Adipocyte (in vitro differentiated cells): ENCODE measurements around the gene MRPL38.

Experiments
- DNase-seq: peaks from one replicate; pipeline ENCODE4 v3.0.0-alpha.2; 2015; ENCODE audit warnings: low read depth
- H3K27me3 ChIP-seq: replicated peaks from 2 replicates; pipeline ENCODE4 v1.7.0; 2013; ENCODE audit warnings: mild to moderate bottlenecking, low read length, moderate library complexity; ENCODE audit not compliant: control insufficient read depth, insufficient read depth
- H3K36me3 ChIP-seq: 2 replicates; pipeline ENCODE4 v1.7.0; 2013; ENCODE audit warnings: low read length, mild to moderate bottlenecking, moderate library complexity; ENCODE audit not compliant: control insufficient read depth, insufficient read depth, severe bottlenecking
- H3K4me1 ChIP-seq: 2 replicates; pipeline ENCODE4 v1.7.0; 2013; ENCODE audit warnings: mild to moderate bottlenecking, low read length, moderate library complexity; ENCODE audit not compliant: control insufficient read depth, insufficient read depth
- H3K4me3 ChIP-seq: 2 replicates; pipeline ENCODE4 v1.7.0; 2013; ENCODE audit warnings: mild to moderate bottlenecking, low read length, moderate library complexity
- H3K9ac ChIP-seq: 2 replicates; pipeline ENCODE4 v1.7.0; 2013; ENCODE audit warnings: mild to moderate bottlenecking, low read length, moderate library complexity
- H3K9me3 ChIP-seq: 2 replicates; pipeline ENCODE4 v1.7.0; 2013; ENCODE audit warnings: mild to moderate bottlenecking, low read length, moderate library complexity; ENCODE audit not compliant: control insufficient read depth

The MRPL38 gene

GRCh38 chr17:75931062-75931461 lies 26.4 kb upstream of the MRPL38 start:
- DNase-seq: no peak
- H3K9me3 ChIP-seq: no peaks in the 10 kb centered on the region
- H3K36me3 ChIP-seq: peaks cover 5% of the 10 kb centered on the region
- H3K4me1 ChIP-seq: no peaks in the 10 kb centered on the region
- H3K4me3 ChIP-seq: no peak overlapping the region
- H3K27me3 ChIP-seq: no peaks in the 10 kb centered on the region
- no peak overlapping the region for H3K9ac ChIP-seq

- H3K9ac ChIP-seq: no peak overlapping the region
- no peaks in the 10 kb centered on the region for H3K27me3 ChIP-seq
- DNase-seq: no peak
- H3K9me3 ChIP-seq: no peaks in the 10 kb centered on the region
- peaks cover 12% of the 10 kb centered on the region for H3K36me3 ChIP-seq
- no peak overlapping the region for H3K4me3 ChIP-seq
- H3K4me1 ChIP-seq: no peaks in the 10 kb centered on the region
Observed at GRCh38 chr17:75927286-75927922, 22.7 kb upstream of the MRPL38 start.

- DNase-seq: no peak
- no peaks in the 10 kb centered on the region for H3K9me3 ChIP-seq
- no peak overlapping the region for H3K9ac ChIP-seq
- H3K27me3 ChIP-seq: no peaks in the 10 kb centered on the region
- no peaks in the 10 kb centered on the region for H3K4me1 ChIP-seq
- peaks cover 12% of the 10 kb centered on the region for H3K36me3 ChIP-seq
- H3K4me3 ChIP-seq: no peak overlapping the region
Observed at GRCh38 chr17:75926456-75926855, 21.8 kb upstream of the MRPL38 start.

GRCh38 chr17:75925912-75926311 lies 21.2 kb upstream of the MRPL38 start:
- H3K27me3 ChIP-seq: no peaks in the 10 kb centered on the region
- no peak overlapping the region for H3K4me3 ChIP-seq
- no peak overlapping the region for H3K9ac ChIP-seq
- H3K36me3 ChIP-seq: peaks cover 12% of the 10 kb centered on the region
- no peaks in the 10 kb centered on the region for H3K4me1 ChIP-seq
- DNase-seq: no peak
- H3K9me3 ChIP-seq: no peaks in the 10 kb centered on the region

- no peaks in the 10 kb centered on the region for H3K27me3 ChIP-seq
- DNase-seq: no peak
- peaks cover 12% of the 10 kb centered on the region for H3K36me3 ChIP-seq
- H3K4me3 ChIP-seq: no peak overlapping the region
- H3K4me1 ChIP-seq: no peaks in the 10 kb centered on the region
- H3K9me3 ChIP-seq: no peaks in the 10 kb centered on the region
- no peak overlapping the region for H3K9ac ChIP-seq
Observed at GRCh38 chr17:75925103-75925502, 20.4 kb upstream of the MRPL38 start.

- Histone ChIP-seq H3K9me3 (no peaks in the 10 kb centered on the region), H3K4me1 (no peaks in the 10 kb centered on the region), H3K4me3 (no peak overlapping the region), H3K27me3 (no peaks in the 10 kb centered on the region), H3K36me3 (peaks cover 12% of the 10 kb centered on the region), H3K9ac (no peak overlapping the region)
- no peak for DNase-seq
Observed at GRCh38 chr17:75922963-75923874, 18.5 kb upstream of the MRPL38 start.

- Histone ChIP-seq H3K4me3 (no peak overlapping the region), H3K36me3 (peaks cover 12% of the 10 kb centered on the region), H3K9ac (no peak overlapping the region), H3K9me3 (no peaks in the 10 kb centered on the region), H3K4me1 (no peaks in the 10 kb centered on the region), H3K27me3 (no peaks in the 10 kb centered on the region)
- no peak for DNase-seq
Observed at GRCh38 chr17:75922173-75922961, 17.7 kb upstream of the MRPL38 start.

- Histone ChIP-seq H3K9me3 (no peaks in the 10 kb centered on the region), H3K9ac (no peak overlapping the region), H3K27me3 (no peaks in the 10 kb centered on the region), H3K36me3 (peaks cover 8% of the 10 kb centered on the region), H3K4me1 (no peaks in the 10 kb centered on the region), H3K4me3 (no peak overlapping the region)
- DNase-seq: no peak
Observed at GRCh38 chr17:75921596-75921995, 16.9 kb upstream of the MRPL38 start.

GRCh38 chr17:75920045-75920560 lies 15.4 kb upstream of the MRPL38 start:
- Histone ChIP-seq H3K36me3 (peaks cover 3% of the 10 kb centered on the region), H3K27me3 (no peaks in the 10 kb centered on the region)
- DNase-seq: no peak

GRCh38 chr17:75919611-75920010 lies 14.9 kb upstream of the MRPL38 start:
- Histone ChIP-seq H3K36me3 (peaks cover 3% of the 10 kb centered on the region), H3K27me3 (no peaks in the 10 kb centered on the region), H3K9me3 (no peaks in the 10 kb centered on the region), H3K9ac (no peak overlapping the region), H3K4me1 (no peaks in the 10 kb centered on the region), H3K4me3 (no peak overlapping the region)
- no peak for DNase-seq

More at GRCh38 chr17:75920045-75920560, 15.4 kb upstream of the MRPL38 start:
- Histone ChIP-seq H3K9me3 (no peaks in the 10 kb centered on the region), H3K9ac (no peak overlapping the region), H3K4me1 (no peaks in the 10 kb centered on the region), H3K4me3 (no peak overlapping the region)

GRCh38 chr17:75917917-75918445 lies 13.3 kb upstream of the MRPL38 start:
- Histone ChIP-seq H3K36me3 (peaks cover 6% of the 10 kb centered on the region), H3K27me3 (no peaks in the 10 kb centered on the region), H3K4me3 (no peak overlapping the region), H3K4me1 (no peaks in the 10 kb centered on the region), H3K9me3 (no peaks in the 10 kb centered on the region), H3K9ac (no peak overlapping the region)
- no peak for DNase-seq
